ENCODE measurements around the gene NPSR1. TPM values are rescaled to one million over a fixed set of nuclear protein-coding genes. Genes with fewer than 3 reads are reported as not detected.

The NPSR1 gene
- total and polyA plus RNA-seq, 4 experiments from 2014 or later, result not detected

DNA sequence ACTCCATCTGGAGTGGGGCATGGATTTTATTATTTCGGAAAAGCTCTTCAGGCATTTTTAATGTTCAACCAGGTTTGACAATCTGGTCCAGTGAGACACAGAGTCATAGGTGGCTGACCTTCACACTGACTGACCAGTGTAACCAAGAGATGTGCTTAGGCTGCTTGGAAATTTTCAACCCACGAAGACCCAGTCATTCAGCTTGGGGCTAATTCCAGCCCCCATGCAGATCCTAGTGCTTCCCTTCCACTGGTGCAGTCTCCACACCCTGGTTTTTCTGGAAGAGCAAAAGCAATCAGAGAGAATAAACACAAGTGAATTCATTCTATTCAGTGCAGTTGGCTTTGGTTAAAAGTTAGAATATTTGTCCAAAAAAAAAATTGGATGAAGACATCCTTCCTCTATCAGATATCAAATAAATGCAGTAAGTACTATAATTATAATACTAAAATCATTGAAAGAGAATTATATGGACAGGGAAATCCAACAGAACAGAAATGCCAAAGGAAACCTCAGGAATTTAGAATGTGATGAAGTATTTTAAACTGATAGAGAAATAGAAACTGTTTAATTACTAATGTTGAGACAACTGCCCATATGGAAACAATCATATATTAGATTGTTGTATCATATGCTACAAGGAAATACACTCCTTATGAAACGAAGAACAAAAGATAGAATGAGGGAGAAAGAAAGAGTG, 178.0 kb downstream of the NPSR1 start:
- no peaks in the 10 kb centered on the region for H3K36me3 Mint-ChIP-seq
- no peaks in the 10 kb centered on the region for H3K9me3 Mint-ChIP-seq
- peaks cover 0 to 4% (median 3%) of the 10 kb centered on the region in 4 donors for H3K4me1 Mint-ChIP-seq
- intact Hi-C loops (cut with micrococcal nuclease), result no loop called here
- CTCF ChIA-PET (ENCODE audit: partially characterized antibody), result interaction anchor here (1.0 kb wide), 1 partner anchor 15 kb away, joined by 4 read pairs; no protein-coding TSS in a partner anchor
- H3K4me3 Mint-ChIP-seq, result no peak overlapping the region
- H3K27me3 ChIP-seq (ENCODE audit: insufficient read depth, low read length), result no peaks in the 10 kb centered on the region
- no peak overlapping the region for H3K27ac Mint-ChIP-seq
- H3K4me1 ChIP-seq (ENCODE audit: insufficient read depth, low read length), result no peaks in the 10 kb centered on the region
- no peaks in the 10 kb centered on the region for H3K9me3 ChIP-seq (ENCODE audit: control insufficient read depth in 1 of 2, low read length in 2 of 2)
- H3K27me3 Mint-ChIP-seq, result peaks cover 5 to 8% of the 10 kb centered on the region in 2 donors
- DNase-seq, result no peak
- no peaks in the 10 kb centered on the region for H3K36me3 ChIP-seq (ENCODE audit: insufficient read depth, low read length)
- no peak overlapping the region for H3K27ac ChIP-seq (ENCODE audit: low read depth, low read length)
- no peak overlapping the region for H3K4me3 ChIP-seq (ENCODE audit: low read length in 2 of 2)
- POLR2A ChIA-PET (ENCODE audit: partially characterized antibody), result no interaction called here

DNA sequence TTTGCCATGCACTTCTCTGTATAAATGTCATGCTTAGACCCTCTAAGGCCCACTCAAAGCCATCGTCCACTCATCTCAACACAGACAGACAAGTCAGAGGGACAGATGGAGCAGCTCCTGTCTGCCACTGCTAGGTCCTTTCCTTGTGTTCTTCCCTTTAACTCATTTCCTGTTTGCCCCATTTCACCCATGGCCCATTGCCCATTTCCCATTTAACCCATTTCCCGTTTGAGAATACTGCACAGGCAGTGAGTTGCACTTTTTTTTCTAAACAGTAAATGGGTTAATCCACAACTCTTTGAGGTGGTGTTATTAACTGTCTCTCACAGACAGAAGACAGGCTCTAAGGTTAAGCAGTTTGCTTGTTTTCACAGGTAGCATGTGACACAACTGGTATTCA, 179.3 kb downstream of the NPSR1 start:
- H3K4me1 ChIP-seq (ENCODE audit: insufficient read depth, low read length), result no peaks in the 10 kb centered on the region
- H3K9me3 Mint-ChIP-seq, result no peaks in the 10 kb centered on the region
- peaks cover 0 to 4% (median 3%) of the 10 kb centered on the region in 4 donors for H3K4me1 Mint-ChIP-seq
- H3K4me3 Mint-ChIP-seq, result no peak overlapping the region
- H3K9me3 ChIP-seq (ENCODE audit: control insufficient read depth in 1 of 2, low read length in 2 of 2), result no peaks in the 10 kb centered on the region
- H3K27ac ChIP-seq (ENCODE audit: low read depth, low read length), result no peak overlapping the region
- peaks cover 3 to 8% of the 10 kb centered on the region in 2 donors for H3K27me3 Mint-ChIP-seq
- no peak for DNase-seq
- H3K36me3 Mint-ChIP-seq, result no peaks in the 10 kb centered on the region
- intact Hi-C loops (cut with micrococcal nuclease), result no loop called here
- no peak overlapping the region for H3K4me3 ChIP-seq (ENCODE audit: low read length in 2 of 2)
- ChIA-PET POLR2A (ENCODE audit: partially characterized antibody) (no interaction called here), CTCF (ENCODE audit: partially characterized antibody) (no interaction called here)
- H3K36me3 ChIP-seq (ENCODE audit: insufficient read depth, low read length), result no peaks in the 10 kb centered on the region
- no peaks in the 10 kb centered on the region for H3K27me3 ChIP-seq (ENCODE audit: insufficient read depth, low read length)
- H3K27ac Mint-ChIP-seq, result no peak overlapping the region

DNA sequence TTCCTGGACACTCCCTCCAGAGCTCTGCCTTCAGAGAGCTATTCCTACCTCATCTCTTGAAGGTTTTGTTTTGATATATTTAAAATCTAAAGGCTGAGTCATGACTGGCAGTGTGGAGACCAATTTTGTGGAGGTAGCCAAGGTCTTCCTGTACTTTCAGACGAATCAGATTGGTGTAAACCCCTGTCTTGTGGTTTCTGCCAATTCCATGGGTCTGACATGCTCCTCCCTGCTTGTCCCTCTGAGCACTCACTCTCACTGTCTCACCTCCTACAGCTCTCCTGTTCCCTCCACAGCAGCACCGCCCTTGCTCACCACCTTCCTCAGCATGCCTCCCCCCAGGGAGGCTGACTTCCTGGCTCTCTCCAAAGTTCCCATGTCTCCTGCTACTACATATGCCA, 179.8 kb downstream of the NPSR1 start:
- Mint-ChIP-seq H3K27me3 (peaks cover 3 to 8% of the 10 kb centered on the region in 2 donors), H3K4me3 (no peak overlapping the region), H3K27ac (peak overlapping the region in 1 of 7 donors; percentile 63), H3K36me3 (no peaks in the 10 kb centered on the region), H3K9me3 (no peaks in the 10 kb centered on the region), H3K4me1 (peaks cover 0 to 4% (median 3%) of the 10 kb centered on the region in 4 donors)
- CTCF ChIA-PET (ENCODE audit: partially characterized antibody), result no interaction called here
- Histone ChIP-seq H3K36me3 (ENCODE audit: insufficient read depth, low read length) (no peaks in the 10 kb centered on the region), H3K4me3 (ENCODE audit: low read length in 2 of 2) (no peak overlapping the region), H3K27me3 (ENCODE audit: insufficient read depth, low read length) (no peaks in the 10 kb centered on the region), H3K9me3 (ENCODE audit: control insufficient read depth in 1 of 2, low read length in 2 of 2) (no peaks in the 10 kb centered on the region), H3K27ac (ENCODE audit: low read depth, low read length) (no peak overlapping the region), H3K4me1 (ENCODE audit: insufficient read depth, low read length) (no peaks in the 10 kb centered on the region)
- DNase-seq, result no peak
- intact Hi-C loops (cut with micrococcal nuclease), result no loop called here
- POLR2A ChIA-PET (ENCODE audit: partially characterized antibody), result no interaction called here

DNA sequence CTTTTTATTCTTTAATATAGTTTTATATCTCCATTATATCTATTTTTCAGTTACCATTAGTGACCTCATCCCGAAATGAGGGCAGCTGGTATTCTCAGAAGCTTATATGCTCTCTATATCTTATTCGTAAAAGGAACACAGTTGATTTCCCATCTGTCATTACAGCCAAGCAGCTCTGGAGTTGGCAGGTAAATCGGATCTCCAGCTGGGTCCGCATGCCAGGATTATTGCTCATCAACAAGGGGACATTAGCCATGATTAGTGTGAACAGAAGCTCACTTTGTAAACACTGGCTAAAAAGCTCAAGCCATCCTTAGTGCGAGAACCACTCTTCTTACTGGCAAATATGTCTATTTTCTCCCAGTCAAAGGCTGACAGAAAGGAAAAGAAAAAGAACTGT, 180.3 kb downstream of the NPSR1 start:
- intact Hi-C loops (cut with micrococcal nuclease), result no loop called here
- Histone ChIP-seq H3K9me3 (ENCODE audit: control insufficient read depth in 1 of 2, low read length in 2 of 2) (no peaks in the 10 kb centered on the region), H3K4me3 (ENCODE audit: low read length in 2 of 2) (no peak overlapping the region), H3K4me1 (ENCODE audit: insufficient read depth, low read length) (no peaks in the 10 kb centered on the region), H3K36me3 (ENCODE audit: insufficient read depth, low read length) (no peaks in the 10 kb centered on the region), H3K27ac (ENCODE audit: low read depth, low read length) (no peak overlapping the region), H3K27me3 (ENCODE audit: insufficient read depth, low read length) (no peaks in the 10 kb centered on the region)
- no peaks in the 10 kb centered on the region for H3K9me3 Mint-ChIP-seq
- ChIA-PET CTCF (ENCODE audit: partially characterized antibody) (interaction anchor here (1.1 kb wide), 1 partner anchor 16 kb away, joined by 3 read pairs; no protein-coding TSS in a partner anchor), POLR2A (ENCODE audit: partially characterized antibody) (no interaction called here)
- H3K4me1 Mint-ChIP-seq, result peaks cover 0 to 4% (median 3%) of the 10 kb centered on the region in 4 donors
- DNase-seq, result no peak
- no peak overlapping the region for H3K27ac Mint-ChIP-seq
- no peak overlapping the region for H3K4me3 Mint-ChIP-seq
- H3K27me3 Mint-ChIP-seq, result peaks cover 3 to 8% of the 10 kb centered on the region in 2 donors
- no peaks in the 10 kb centered on the region for H3K36me3 Mint-ChIP-seq

DNA sequence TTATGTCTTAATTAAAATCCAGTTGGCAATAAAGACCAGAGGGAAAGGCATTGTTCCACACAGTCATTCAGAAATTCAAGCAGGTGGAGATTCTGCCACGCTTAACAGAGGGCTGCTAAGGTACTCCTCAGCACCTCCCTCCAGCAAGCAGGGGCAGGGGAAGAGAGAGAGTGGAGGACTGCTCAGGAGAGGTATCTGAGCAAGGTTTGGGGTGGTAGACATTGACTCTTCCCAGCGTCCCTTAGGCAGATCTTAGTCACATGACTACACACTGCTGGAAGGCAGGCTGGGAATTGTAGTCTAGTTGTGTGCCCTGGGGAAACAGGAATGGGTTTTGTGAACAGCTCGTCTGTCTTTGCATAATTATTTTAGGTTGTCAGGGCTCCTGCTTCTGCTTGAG, 181.6 kb downstream of the NPSR1 start:
- Histone ChIP-seq H3K27ac (ENCODE audit: low read depth, low read length) (no peak overlapping the region), H3K4me1 (ENCODE audit: insufficient read depth, low read length) (no peaks in the 10 kb centered on the region), H3K36me3 (ENCODE audit: insufficient read depth, low read length) (no peaks in the 10 kb centered on the region), H3K4me3 (ENCODE audit: low read length in 2 of 2) (no peak overlapping the region), H3K9me3 (ENCODE audit: control insufficient read depth in 1 of 2, low read length in 2 of 2) (no peaks in the 10 kb centered on the region), H3K27me3 (ENCODE audit: insufficient read depth, low read length) (no peaks in the 10 kb centered on the region)
- ChIA-PET CTCF (ENCODE audit: partially characterized antibody) (interaction anchor here (1.1 kb wide), 1 partner anchor 18 kb away, joined by 3 read pairs; no protein-coding TSS in a partner anchor), POLR2A (ENCODE audit: partially characterized antibody) (no interaction called here)
- peaks cover 3 to 8% of the 10 kb centered on the region in 2 donors for H3K27me3 Mint-ChIP-seq
- no peaks in the 10 kb centered on the region for H3K36me3 Mint-ChIP-seq
- no peak for DNase-seq
- no peak overlapping the region for H3K4me3 Mint-ChIP-seq
- peaks cover 0 to 4% (median 3%) of the 10 kb centered on the region in 4 donors for H3K4me1 Mint-ChIP-seq
- H3K9me3 Mint-ChIP-seq, result peaks cover 0 to 1% (median 0%) of the 10 kb centered on the region in 8 donors
- no peak overlapping the region for H3K27ac Mint-ChIP-seq
- intact Hi-C loops (cut with micrococcal nuclease), result no loop called here

DNA sequence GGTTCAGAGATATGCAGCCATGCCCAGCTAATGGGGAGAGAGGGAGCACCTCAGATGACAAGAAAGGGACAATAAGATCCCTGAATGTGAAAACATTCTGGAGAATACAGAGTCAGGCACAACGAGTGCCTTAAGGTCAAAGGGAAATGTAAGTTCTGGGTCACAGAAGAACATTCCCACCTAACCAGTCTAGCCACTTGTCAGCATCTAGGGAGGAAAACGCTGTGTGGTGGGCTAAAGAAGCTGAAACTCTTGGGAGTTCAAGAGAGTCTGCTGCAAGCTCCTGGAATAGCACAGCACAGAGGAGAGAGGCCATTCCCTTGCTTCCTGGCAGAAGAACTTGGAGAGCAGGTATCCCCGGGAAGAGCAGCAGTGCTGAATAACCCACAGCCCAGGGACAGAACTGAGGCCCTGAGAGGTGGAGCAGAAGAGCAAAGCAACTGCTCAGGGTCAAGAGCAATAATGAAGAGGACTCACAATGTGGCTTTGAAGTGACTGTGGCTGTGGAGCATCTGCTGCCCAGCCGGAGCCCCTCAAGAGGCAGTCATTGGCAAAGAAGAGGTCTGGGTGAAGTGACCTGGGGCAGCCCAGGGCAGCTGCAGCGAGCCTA, 182.3 kb downstream of the NPSR1 start:
- Mint-ChIP-seq H3K4me3 (no peak overlapping the region), H3K27me3 (peaks cover 3 to 9% of the 10 kb centered on the region in 2 donors), H3K9me3 (peaks cover 0 to 1% (median 0%) of the 10 kb centered on the region in 8 donors), H3K36me3 (no peaks in the 10 kb centered on the region), H3K4me1 (peaks cover under 1 to 4% (median 3%) of the 10 kb centered on the region in 4 donors), H3K27ac (no peak overlapping the region)
- Histone ChIP-seq H3K9me3 (ENCODE audit: control insufficient read depth in 1 of 2, low read length in 2 of 2) (no peaks in the 10 kb centered on the region), H3K4me1 (ENCODE audit: insufficient read depth, low read length) (no peaks in the 10 kb centered on the region), H3K4me3 (ENCODE audit: low read length in 2 of 2) (no peak overlapping the region), H3K27me3 (ENCODE audit: insufficient read depth, low read length) (no peaks in the 10 kb centered on the region), H3K36me3 (ENCODE audit: insufficient read depth, low read length) (no peaks in the 10 kb centered on the region), H3K27ac (ENCODE audit: low read depth, low read length) (no peak overlapping the region)
- intact Hi-C loops (cut with micrococcal nuclease), result no loop called here
- ChIA-PET POLR2A (ENCODE audit: partially characterized antibody) (no interaction called here), CTCF (ENCODE audit: partially characterized antibody) (no interaction called here)
- no peak for DNase-seq

DNA sequence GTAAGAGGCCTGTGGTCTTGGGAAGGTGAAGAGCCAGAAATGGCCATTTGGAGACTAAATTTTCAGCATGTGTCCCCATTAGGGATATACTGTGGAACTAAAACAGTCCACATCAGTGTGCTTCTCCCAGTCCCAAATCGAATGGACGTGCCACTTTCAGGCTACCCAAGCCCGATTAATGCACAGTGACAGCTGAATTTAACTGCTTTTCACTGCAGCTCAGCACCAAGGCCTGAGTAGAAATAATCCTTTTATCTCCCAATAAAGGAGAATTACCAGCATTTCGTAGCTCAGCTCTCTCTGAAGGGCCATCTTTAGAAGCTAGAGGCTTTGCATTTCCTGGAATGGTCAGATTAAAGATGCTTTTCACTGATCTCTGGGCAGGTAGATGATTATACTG, 183.3 kb downstream of the NPSR1 start:
- ChIA-PET CTCF (ENCODE audit: partially characterized antibody) (no interaction called here), POLR2A (ENCODE audit: partially characterized antibody) (no interaction called here)
- no peaks in the 10 kb centered on the region for H3K27me3 ChIP-seq (ENCODE audit: insufficient read depth, low read length)
- no peaks in the 10 kb centered on the region for H3K9me3 ChIP-seq (ENCODE audit: control insufficient read depth in 1 of 2, low read length in 2 of 2)
- H3K4me3 ChIP-seq (ENCODE audit: low read length in 2 of 2), result no peak overlapping the region
- Mint-ChIP-seq H3K36me3 (no peaks in the 10 kb centered on the region), H3K4me3 (no peak overlapping the region), H3K27ac (no peak overlapping the region), H3K4me1 (peaks cover 2 to 4% (median 4%) of the 10 kb centered on the region in 4 donors), H3K27me3 (peaks cover 5 to 11% of the 10 kb centered on the region in 2 donors), H3K9me3 (peaks cover 0 to 1% (median 0%) of the 10 kb centered on the region in 8 donors)
- intact Hi-C loops (cut with micrococcal nuclease), result no loop called here
- no peak overlapping the region for H3K27ac ChIP-seq (ENCODE audit: low read depth, low read length)
- no peaks in the 10 kb centered on the region for H3K36me3 ChIP-seq (ENCODE audit: insufficient read depth, low read length)
- DNase-seq, result no peak
- no peaks in the 10 kb centered on the region for H3K4me1 ChIP-seq (ENCODE audit: insufficient read depth, low read length)
